Smooth muscle cell (in vitro differentiated cells): ENCODE results near the gene GNS. TPM values are rescaled to one million over a fixed set of nuclear protein-coding genes. Genes with fewer than 3 reads are reported as not detected.

ENCODE experiments used
- DNase-seq: peaks from one replicate; lab custom pipeline; 2025; ENCODE audit not compliant: unreplicated experiment; lab: John Stamatoyannopoulos, UW
- H2AFZ ChIP-seq: fragments of 200-600 bp; sonication (generic); 2 replicates; pipeline ENCODE4 v1.6.0; 2016; ENCODE audit warnings: antibody characterized with exemption, low read depth, mild to moderate bottlenecking
- H3F3A ChIP-seq: fragments of 200-600 bp; sonication (generic); 2 replicates; pipeline ENCODE4 v1.6.0; 2017; ENCODE audit warnings: antibody characterized with exemption, low read depth
- H3K27ac ChIP-seq: fragments of 200-600 bp; sonication (generic); 2 replicates; pipeline ENCODE4 v1.5.1; 2016; ENCODE audit warnings: low read depth, mild to moderate bottlenecking
- H3K27me3 ChIP-seq: fragments of 200-600 bp; sonication (generic); 2 replicates; pipeline ENCODE4 v1.6.1; 2016; ENCODE audit warnings: low read depth, mild to moderate bottlenecking
- H3K36me3 ChIP-seq: fragments of 200-600 bp; sonication (generic); 2 replicates; pipeline ENCODE4 v1.5.1; 2016; ENCODE audit warnings: low read depth
- H3K4me1 ChIP-seq: fragments of 200-600 bp; sonication (generic); 2 replicates; pipeline ENCODE4 v1.5.1; 2016; ENCODE audit warnings: low read depth
- H3K4me2 ChIP-seq: fragments of 200-600 bp; sonication (generic); 2 replicates; pipeline ENCODE4 v1.6.0; 2016; ENCODE audit warnings: mild to moderate bottlenecking
- H3K4me3 ChIP-seq: fragments of 200-600 bp; sonication (generic); 2 replicates; pipeline ENCODE4 v1.5.1; 2016; ENCODE audit warnings: mild to moderate bottlenecking
- H3K79me2 ChIP-seq: fragments of 200-600 bp; sonication (generic); 2 replicates; pipeline ENCODE4 v1.6.0; 2016; ENCODE audit warnings: low read depth, mild to moderate bottlenecking
- H3K9ac ChIP-seq: fragments of 200-600 bp; sonication (generic); 2 replicates; pipeline ENCODE4 v1.6.0; 2016; ENCODE audit warnings: low read depth
- H3K9me3 ChIP-seq: fragments of 200-600 bp; sonication (generic); replicated peaks from 2 replicates; pipeline ENCODE4 v1.5.1; 2016; ENCODE audit warnings: low read depth
- H4K20me1 ChIP-seq: fragments of 200-600 bp; sonication (generic); 2 replicates; pipeline ENCODE4 v1.6.0; 2016; ENCODE audit warnings: low read depth
- WGBS: methylation state at CpG from one replicate; pipeline ENCODE4 v1.1.7; 2016; ENCODE audit warnings: low lambda C conversion rate; 5-methylcytosine and 5-hydroxymethylcytosine counted together
- polyA plus RNA-seq: library from polyadenylated mRNA; unstranded; fragments of >200 nt; fragmentation: Nextera tagmentation; extraction: Ambion mirVana; gene quantifications from 2 replicates; pipeline ENCODE4 v1.2.1, GENCODE V29; 2016
- total RNA-seq: library from RNA; depleted of rRNA; stranded (reverse); fragments of >200 nt; gene quantifications from 2 replicates; pipeline ENCODE4 v1.2.3, GENCODE V29; 2014
- TF ChIP-seq, protein P1 (sequence below): fragments of 200-600 bp; sonication (generic); IDR thresholded peaks from 2 replicates; pipeline ENCODE4 v1.5.1; 2017; ENCODE audit warnings: borderline replicate concordance, mild to moderate bottlenecking, antibody characterized with exemption; ENCODE audit not compliant: insufficient read depth, poor library complexity, severe bottlenecking

Gene GNS
- total and polyA plus RNA-seq, 2 experiments from 2014 or later, result 36.4 to 64.9 TPM

- WGBS, result 90% methylated on average over 2 of the region's 2 CpGs
Observed at GRCh38 chr12:64729909-64730587, 29.2 kb downstream of the GNS start.

GRCh38 chr12:64724201-64724745, 34.9 kb downstream of the GNS start:
- 81% methylated on average over 11 of the region's 11 CpGs for WGBS
- no peak overlapping the region for H3K9ac ChIP-seq

More at GRCh38 chr12:64729909-64730587, 29.2 kb downstream of the GNS start:
- DNase-seq, result no peak
- Histone ChIP-seq H2AFZ (no peak overlapping the region), H3K79me2 (no peaks in the 10 kb centered on the region), H3K36me3 (peaks cover under 1% of the 10 kb centered on the region), H3K9ac (no peak overlapping the region), H3K9me3 (no peaks in the 10 kb centered on the region), H3K4me3 (no peak overlapping the region), H3F3A (no peaks in the 10 kb centered on the region), H3K4me2 (no peak overlapping the region), H3K4me1 (no peaks in the 10 kb centered on the region), H3K27me3 (no peaks in the 10 kb centered on the region), H4K20me1 (no peaks in the 10 kb centered on the region), H3K27ac (no peak overlapping the region)
- TF ChIP-seq, protein P1, sequence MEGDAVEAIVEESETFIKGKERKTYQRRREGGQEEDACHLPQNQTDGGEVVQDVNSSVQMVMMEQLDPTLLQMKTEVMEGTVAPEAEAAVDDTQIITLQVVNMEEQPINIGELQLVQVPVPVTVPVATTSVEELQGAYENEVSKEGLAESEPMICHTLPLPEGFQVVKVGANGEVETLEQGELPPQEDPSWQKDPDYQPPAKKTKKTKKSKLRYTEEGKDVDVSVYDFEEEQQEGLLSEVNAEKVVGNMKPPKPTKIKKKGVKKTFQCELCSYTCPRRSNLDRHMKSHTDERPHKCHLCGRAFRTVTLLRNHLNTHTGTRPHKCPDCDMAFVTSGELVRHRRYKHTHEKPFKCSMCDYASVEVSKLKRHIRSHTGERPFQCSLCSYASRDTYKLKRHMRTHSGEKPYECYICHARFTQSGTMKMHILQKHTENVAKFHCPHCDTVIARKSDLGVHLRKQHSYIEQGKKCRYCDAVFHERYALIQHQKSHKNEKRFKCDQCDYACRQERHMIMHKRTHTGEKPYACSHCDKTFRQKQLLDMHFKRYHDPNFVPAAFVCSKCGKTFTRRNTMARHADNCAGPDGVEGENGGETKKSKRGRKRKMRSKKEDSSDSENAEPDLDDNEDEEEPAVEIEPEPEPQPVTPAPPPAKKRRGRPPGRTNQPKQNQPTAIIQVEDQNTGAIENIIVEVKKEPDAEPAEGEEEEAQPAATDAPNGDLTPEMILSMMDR, result no peak

GRCh38 chr12:64723630-64724029, 35.6 kb downstream of the GNS start:
- Histone ChIP-seq H3K9ac (no peak overlapping the region), H3K4me2 (no peak overlapping the region), H3K27ac (no peak overlapping the region), H2AFZ (no peak overlapping the region), H3K4me1 (no peaks in the 10 kb centered on the region), H3K4me3 (no peak overlapping the region), H3K9me3 (no peaks in the 10 kb centered on the region), H4K20me1 (no peaks in the 10 kb centered on the region), H3F3A (no peaks in the 10 kb centered on the region), H3K79me2 (no peaks in the 10 kb centered on the region), H3K36me3 (no peaks in the 10 kb centered on the region), H3K27me3 (no peaks in the 10 kb centered on the region)
- 96% methylated on average over 2 of the region's 2 CpGs for WGBS
- TF ChIP-seq, protein P1, result no peak
- no peak for DNase-seq

More at GRCh38 chr12:64724201-64724745, 34.9 kb downstream of the GNS start:
- peak overlapping the region; percentile 31 for H3K27ac ChIP-seq
- no peak overlapping the region for H3K4me3 ChIP-seq
- no peak overlapping the region for H2AFZ ChIP-seq
- no peaks in the 10 kb centered on the region for H3K79me2 ChIP-seq
- H3K4me2 ChIP-seq, result no peak overlapping the region
- no peaks in the 10 kb centered on the region for H3K9me3 ChIP-seq
- no peaks in the 10 kb centered on the region for H4K20me1 ChIP-seq
- no peaks in the 10 kb centered on the region for H3K4me1 ChIP-seq
- H3K27me3 ChIP-seq, result no peaks in the 10 kb centered on the region
- DNase-seq, result no peak
- no peaks in the 10 kb centered on the region for H3F3A ChIP-seq
- no peaks in the 10 kb centered on the region for H3K36me3 ChIP-seq
- TF ChIP-seq, protein P1, result no peak

GRCh38 chr12:64722835-64723234, 36.4 kb downstream of the GNS start:
- Histone ChIP-seq H3K4me3 (no peak overlapping the region), H3K4me2 (no peak overlapping the region), H2AFZ (no peak overlapping the region), H3K27me3 (no peaks in the 10 kb centered on the region), H3K27ac (no peak overlapping the region), H3K4me1 (no peaks in the 10 kb centered on the region), H4K20me1 (no peaks in the 10 kb centered on the region), H3F3A (no peaks in the 10 kb centered on the region), H3K79me2 (no peaks in the 10 kb centered on the region), H3K9me3 (no peaks in the 10 kb centered on the region), H3K9ac (no peak overlapping the region), H3K36me3 (no peaks in the 10 kb centered on the region)
- no peak for DNase-seq
- TF ChIP-seq, protein P1, result no peak
- WGBS, result 87% methylated on average over 4 of the region's 4 CpGs
